Frontal cortex (tissue), 4 donors: ENCODE measurements around the gene MTMR3. TPM values are rescaled to one million over a fixed set of nuclear protein-coding genes. Genes with fewer than 3 reads are reported as not detected.
"Not testable (repeated sequence)": the region's sequence is repeated elsewhere in the genome, so short reads cannot be mapped to it uniquely, and the experiment has no call there.

Experiments used
- DNase-seq, 2 donors: peaks; one replicate each; pipeline ENCODE4 v3.0.0; 2012; ENCODE audit warnings: low spot score in 2 of 2
- FAIRE-seq: peaks from 2 replicates; lab custom pipeline; 2012; peaks lifted over from hg19 to GRCh38; lab: Jason Lieb, UNC
- total RNA-seq: library from RNA; depleted of rRNA; stranded (reverse); fragments of >200 nt; gene quantifications from one replicate; pipeline ENCODE4 v1.2.3, GENCODE V29; 2014
- donor health status: control.
- donor health status: control.
- donor health status: control.

The MTMR3 gene
- total RNA-seq, result 66.0 TPM

GRCh38 chr22:29883045-29883774 lies at the start of gene MTMR3:
Gene MTMR3 (plus strand): TSS chr22:29883174. CDS start chr22:29971060, 87,886 bp downstream.
- no peak for FAIRE-seq
- peak; percentile 70 to 77 for DNase-seq

GRCh38 chr22:29833392-29833965 lies 49.5 kb upstream of the MTMR3 start:
- no peak for FAIRE-seq
- no peak for DNase-seq

GRCh38 chr22:29834046-29834445 lies 48.9 kb upstream of the MTMR3 start:
- FAIRE-seq, result no peak

GRCh38 chr22:29836791-29837370 lies 46.1 kb upstream of the MTMR3 start:
- not testable (repeated sequence) for FAIRE-seq, DNase-seq

More at GRCh38 chr22:29834046-29834445, 48.9 kb upstream of the MTMR3 start:
- DNase-seq, result no peak

- peak; percentile 93 to 96 for DNase-seq
- no peak for FAIRE-seq
Observed at GRCh38 chr22:29837741-29838598, 45.0 kb upstream of the MTMR3 start, which contains the start of gene ASCC2. Gene ASCC2 (minus strand): TSS chr22:29838274. CDS start chr22:29832325, 5,949 bp downstream.

- no peak for FAIRE-seq
- no peak for DNase-seq
Observed at GRCh38 chr22:29838599-29838956, 44.4 kb upstream of the MTMR3 start.

GRCh38 chr22:29839039-29839438 lies 43.9 kb upstream of the MTMR3 start:
- no peak for DNase-seq
- no peak for FAIRE-seq

- no peak for DNase-seq
- no peak for FAIRE-seq
Observed at GRCh38 chr22:29840498-29840897, 42.5 kb upstream of the MTMR3 start.

- DNase-seq (no peak), FAIRE-seq (no peak)
Observed at GRCh38 chr22:29842172-29842571, 40.8 kb upstream of the MTMR3 start.

- no peak for DNase-seq
Observed at GRCh38 chr22:29842740-29843139, 40.2 kb upstream of the MTMR3 start.

GRCh38 chr22:29846290-29846689 lies 36.7 kb upstream of the MTMR3 start:
- no peak for DNase-seq
- no peak for FAIRE-seq

More at GRCh38 chr22:29842740-29843139, 40.2 kb upstream of the MTMR3 start:
- no peak for FAIRE-seq

- no peak for FAIRE-seq
Observed at GRCh38 chr22:29848111-29848510, 34.9 kb upstream of the MTMR3 start.

GRCh38 chr22:29854432-29854831 lies 28.5 kb upstream of the MTMR3 start:
- no peak for DNase-seq
- FAIRE-seq, result no peak

More at GRCh38 chr22:29848111-29848510, 34.9 kb upstream of the MTMR3 start:
- DNase-seq, result no peak

- DNase-seq (no peak), FAIRE-seq (no peak)
Observed at GRCh38 chr22:29855611-29856181, 27.3 kb upstream of the MTMR3 start.

- FAIRE-seq, result no peak
- no peak for DNase-seq
Observed at GRCh38 chr22:29856496-29856895, 26.5 kb upstream of the MTMR3 start.

GRCh38 chr22:29859030-29859429 lies 23.9 kb upstream of the MTMR3 start:
- FAIRE-seq, DNase-seq: not testable (repeated sequence)

- FAIRE-seq (no peak), DNase-seq (no peak)
Observed at GRCh38 chr22:29860006-29860766, 22.8 kb upstream of the MTMR3 start.

- DNase-seq, result no peak
- no peak for FAIRE-seq
Observed at GRCh38 chr22:29861672-29862297, 21.2 kb upstream of the MTMR3 start.

- DNase-seq, FAIRE-seq: not testable (repeated sequence)
Observed at GRCh38 chr22:29865572-29865971, 17.4 kb upstream of the MTMR3 start.
